ENCODE measurements around the gene KCNQ1.

Gene KCNQ1

GRCh38 chr11:2837651-2838050 lies 392.8 kb downstream of the KCNQ1 start:
- H3K79me2 ChIP-seq (ENCODE audit: control insufficient read depth, insufficient read depth, low read length, unreplicated experiment): no peaks in the 10 kb centered on the region
- no peak overlapping the region for H3K27ac ChIP-seq (ENCODE audit: low read depth, low read length)
- no peaks in the 10 kb centered on the region for H3K4me1 ChIP-seq (ENCODE audit: control insufficient read depth, insufficient read depth, low read length, unreplicated experiment)
- no peak overlapping the region for H2AFZ ChIP-seq (ENCODE audit: low read length, unreplicated experiment)
- H3K27me3 ChIP-seq (ENCODE audit: insufficient read depth, low read length): no peaks in the 10 kb centered on the region
- no peak overlapping the region for H3K4me3 ChIP-seq (ENCODE audit: low read depth, low read length)
- no peaks in the 10 kb centered on the region for H3K36me3 ChIP-seq (ENCODE audit: insufficient read depth, low read length)

GRCh38 chr11:2838091-2838490 lies 393.3 kb downstream of the KCNQ1 start:
- no peak overlapping the region for H2AFZ ChIP-seq (ENCODE audit: low read length, unreplicated experiment)
- no peak overlapping the region for H3K27ac ChIP-seq (ENCODE audit: low read depth, low read length)
- H3K27me3 ChIP-seq (ENCODE audit: insufficient read depth, low read length): no peaks in the 10 kb centered on the region
- no peaks in the 10 kb centered on the region for H3K79me2 ChIP-seq (ENCODE audit: control insufficient read depth, insufficient read depth, low read length, unreplicated experiment)
- H3K4me1 ChIP-seq (ENCODE audit: control insufficient read depth, insufficient read depth, low read length, unreplicated experiment): no peaks in the 10 kb centered on the region
- H3K36me3 ChIP-seq (ENCODE audit: insufficient read depth, low read length): no peaks in the 10 kb centered on the region
- H3K4me3 ChIP-seq (ENCODE audit: low read depth, low read length): no peak overlapping the region

- Histone ChIP-seq H3K27ac (ENCODE audit: low read depth, low read length) (no peak overlapping the region), H3K27me3 (ENCODE audit: insufficient read depth, low read length) (no peaks in the 10 kb centered on the region), H3K4me3 (ENCODE audit: low read depth, low read length) (no peak overlapping the region), H3K36me3 (ENCODE audit: insufficient read depth, low read length) (no peaks in the 10 kb centered on the region), H2AFZ (ENCODE audit: low read length, unreplicated experiment) (no peak overlapping the region), H3K4me1 (ENCODE audit: control insufficient read depth, insufficient read depth, low read length, unreplicated experiment) (no peaks in the 10 kb centered on the region), H3K79me2 (ENCODE audit: control insufficient read depth, insufficient read depth, low read length, unreplicated experiment) (no peaks in the 10 kb centered on the region)
These were observed 394.0 kb downstream of the KCNQ1 start for GRCh38 chr11:2838676-2839294.

- Histone ChIP-seq H2AFZ (ENCODE audit: low read length, unreplicated experiment) (no peak overlapping the region), H3K27me3 (ENCODE audit: insufficient read depth, low read length) (no peaks in the 10 kb centered on the region), H3K79me2 (ENCODE audit: control insufficient read depth, insufficient read depth, low read length, unreplicated experiment) (no peaks in the 10 kb centered on the region), H3K36me3 (ENCODE audit: insufficient read depth, low read length) (no peaks in the 10 kb centered on the region), H3K4me1 (ENCODE audit: control insufficient read depth, insufficient read depth, low read length, unreplicated experiment) (no peaks in the 10 kb centered on the region), H3K27ac (ENCODE audit: low read depth, low read length) (no peak overlapping the region), H3K4me3 (ENCODE audit: low read depth, low read length) (no peak overlapping the region)
These were observed 394.7 kb downstream of the KCNQ1 start for GRCh38 chr11:2839395-2839943.

GRCh38 chr11:2841411-2842190 lies 396.8 kb downstream of the KCNQ1 start:
- no peaks in the 10 kb centered on the region for H3K4me1 ChIP-seq (ENCODE audit: control insufficient read depth, insufficient read depth, low read length, unreplicated experiment)
- no peak overlapping the region for H3K27ac ChIP-seq (ENCODE audit: low read depth, low read length)
- H3K36me3 ChIP-seq (ENCODE audit: insufficient read depth, low read length): no peaks in the 10 kb centered on the region
- no peaks in the 10 kb centered on the region for H3K79me2 ChIP-seq (ENCODE audit: control insufficient read depth, insufficient read depth, low read length, unreplicated experiment)
- H3K27me3 ChIP-seq (ENCODE audit: insufficient read depth, low read length): no peaks in the 10 kb centered on the region
- H2AFZ ChIP-seq (ENCODE audit: low read length, unreplicated experiment): no peak overlapping the region
- no peak overlapping the region for H3K4me3 ChIP-seq (ENCODE audit: low read depth, low read length)

- Histone ChIP-seq H3K27me3 (ENCODE audit: insufficient read depth, low read length) (no peaks in the 10 kb centered on the region), H3K27ac (ENCODE audit: low read depth, low read length) (no peak overlapping the region), H3K4me1 (ENCODE audit: control insufficient read depth, insufficient read depth, low read length, unreplicated experiment) (no peaks in the 10 kb centered on the region), H3K36me3 (ENCODE audit: insufficient read depth, low read length) (no peaks in the 10 kb centered on the region), H3K4me3 (ENCODE audit: low read depth, low read length) (no peak overlapping the region), H2AFZ (ENCODE audit: low read length, unreplicated experiment) (no peak overlapping the region), H3K79me2 (ENCODE audit: control insufficient read depth, insufficient read depth, low read length, unreplicated experiment) (no peaks in the 10 kb centered on the region)
These were observed 398.1 kb downstream of the KCNQ1 start for GRCh38 chr11:2842876-2843275.

- Histone ChIP-seq H3K4me3 (ENCODE audit: low read depth, low read length) (no peak overlapping the region), H3K4me1 (ENCODE audit: control insufficient read depth, insufficient read depth, low read length, unreplicated experiment) (no peaks in the 10 kb centered on the region), H3K36me3 (ENCODE audit: insufficient read depth, low read length) (no peaks in the 10 kb centered on the region), H3K27me3 (ENCODE audit: insufficient read depth, low read length) (no peaks in the 10 kb centered on the region), H2AFZ (ENCODE audit: low read length, unreplicated experiment) (no peak overlapping the region), H3K79me2 (ENCODE audit: control insufficient read depth, insufficient read depth, low read length, unreplicated experiment) (no peaks in the 10 kb centered on the region), H3K27ac (ENCODE audit: low read depth, low read length) (no peak overlapping the region)
These were observed 398.7 kb downstream of the KCNQ1 start for GRCh38 chr11:2843551-2843950.

- Histone ChIP-seq H3K27me3 (ENCODE audit: insufficient read depth, low read length) (no peaks in the 10 kb centered on the region), H3K27ac (ENCODE audit: low read depth, low read length) (no peak overlapping the region), H3K4me1 (ENCODE audit: control insufficient read depth, insufficient read depth, low read length, unreplicated experiment) (no peaks in the 10 kb centered on the region), H2AFZ (ENCODE audit: low read length, unreplicated experiment) (no peak overlapping the region), H3K36me3 (ENCODE audit: insufficient read depth, low read length) (no peaks in the 10 kb centered on the region), H3K4me3 (ENCODE audit: low read depth, low read length) (no peak overlapping the region), H3K79me2 (ENCODE audit: control insufficient read depth, insufficient read depth, low read length, unreplicated experiment) (no peaks in the 10 kb centered on the region)
These were observed 399.5 kb downstream of the KCNQ1 start for GRCh38 chr11:2844116-2844842.

- H3K4me1 ChIP-seq (ENCODE audit: control insufficient read depth, insufficient read depth, low read length, unreplicated experiment): no peaks in the 10 kb centered on the region
- no peaks in the 10 kb centered on the region for H3K36me3 ChIP-seq (ENCODE audit: insufficient read depth, low read length)
- no peak overlapping the region for H2AFZ ChIP-seq (ENCODE audit: low read length, unreplicated experiment)
- H3K27ac ChIP-seq (ENCODE audit: low read depth, low read length): no peak overlapping the region
- no peaks in the 10 kb centered on the region for H3K27me3 ChIP-seq (ENCODE audit: insufficient read depth, low read length)
- no peaks in the 10 kb centered on the region for H3K79me2 ChIP-seq (ENCODE audit: control insufficient read depth, insufficient read depth, low read length, unreplicated experiment)
- no peak overlapping the region for H3K4me3 ChIP-seq (ENCODE audit: low read depth, low read length)
These were observed 400.2 kb downstream of the KCNQ1 start for GRCh38 chr11:2844996-2845395.

GRCh38 chr11:2846056-2846455 lies 401.2 kb downstream of the KCNQ1 start:
- H3K4me1 ChIP-seq (ENCODE audit: control insufficient read depth, insufficient read depth, low read length, unreplicated experiment): no peaks in the 10 kb centered on the region
- H3K27ac ChIP-seq (ENCODE audit: low read depth, low read length): no peak overlapping the region
- no peak overlapping the region for H3K4me3 ChIP-seq (ENCODE audit: low read depth, low read length)

More at GRCh38 chr11:2846056-2846455, 401.2 kb downstream of the KCNQ1 start:
- H3K27me3 ChIP-seq (ENCODE audit: insufficient read depth, low read length): no peaks in the 10 kb centered on the region
- no peak overlapping the region for H2AFZ ChIP-seq (ENCODE audit: low read length, unreplicated experiment)
- H3K36me3 ChIP-seq (ENCODE audit: insufficient read depth, low read length): no peaks in the 10 kb centered on the region
- no peaks in the 10 kb centered on the region for H3K79me2 ChIP-seq (ENCODE audit: control insufficient read depth, insufficient read depth, low read length, unreplicated experiment)

Measured in ACC112 (cell line).